Thyroid gland (tissue), 4 donors: ENCODE results near the gene TMEM18. TPM values are rescaled to one million over a fixed set of nuclear protein-coding genes. Genes with fewer than 3 reads are reported as not detected.

Source experiments
- DNase-seq, 2 donors: peaks; one replicate each; pipeline ENCODE4 v3.0.0-alpha.2; 2019
- H3K27ac ChIP-seq, 3 donors: fragments of 200-600 bp; sonication (generic); 1 replicate in 2 of 3; 2 replicates in 1 of 3; pipeline ENCODE4 v1.5.1; 2016 to 2019; ENCODE audit warnings: mild to moderate bottlenecking in 1 of 3, moderate library complexity in 1 of 3
- H3K27me3 ChIP-seq: fragments of 200-600 bp; sonication (generic); one replicate; pipeline ENCODE4 v1.5.1; 2019
- H3K36me3 ChIP-seq, 2 donors: fragments of 200-600 bp; sonication (generic); one replicate each; pipeline ENCODE4 v1.5.1; 2016 to 2019
- H3K4me1 ChIP-seq, 2 donors: fragments of 200-600 bp; sonication (generic); one replicate each; pipeline ENCODE4 v1.5.1; 2017 to 2019
- H3K4me3 ChIP-seq, 3 donors: fragments of 200-600 bp; sonication (generic); replicated peaks in 1 of 3; 1 replicate in 2 of 3; 2 replicates in 1 of 3; pipeline ENCODE4 v1.5.1; 2016; ENCODE audit warnings: mild to moderate bottlenecking in 1 of 3
- H3K9me3 ChIP-seq: fragments of 200-600 bp; sonication (generic); one replicate; pipeline ENCODE4 v1.5.1; 2017
- CTCF ChIP-seq, 6 experiments: fragments of 200-600 bp in 3 of 6; fragments of 450-650 bp in 3 of 6; sonication (generic) in 3 of 6; IDR thresholded peaks; one replicate each; pipeline ENCODE4 v1.5.1; 2016 to 2019; ENCODE audit warnings: antibody characterized with exemption in 6 of 6, mild to moderate bottlenecking in 2 of 6, inconsistent platforms in 1 of 6, moderate library complexity in 1 of 6
- POLR2A ChIP-seq, 2 donors: fragments of 450-650 bp; IDR thresholded peaks; one replicate each; pipeline ENCODE4 v1.6.1; 2017; ENCODE audit warnings: antibody characterized with exemption in 2 of 2, mild to moderate bottlenecking in 2 of 2, moderate library complexity in 1 of 2
- WGBS, 2 donors: methylation state at CpG; one replicate each; pipeline ENCODE4 v1.1.5; 2017; 5-methylcytosine and 5-hydroxymethylcytosine counted together
- intact Hi-C: fragments of 100-400 bp; cut with DNase I; formaldehyde crosslinking; loops from one replicate; pipeline ENCODE4 v1.15.1; 2023
- total RNA-seq, 4 donors: library from RNA; depleted of rRNA; stranded (reverse); fragments of >200 nt; gene quantifications; one replicate each; pipeline ENCODE4 v1.2.3, GENCODE V29; 2016

TMEM18 gene
- total RNA-seq, 4 donors from 2014 or later, result 22.2 to 32.0 (median 28.7) TPM

GRCh38 chr2:682226-682625, 5.0 kb upstream of the TMEM18 start:
- TF ChIP-seq POLR2A (IDR thresholded peaks at IDR 0.05), result no peak
- no peak for TF ChIP-seq CTCF (IDR thresholded peaks at IDR 0.05)
- Histone ChIP-seq H3K4me3 (no peak overlapping the region), H3K36me3 (no peaks in the 10 kb centered on the region), H3K27me3 (no peaks in the 10 kb centered on the region), H3K4me1 (peaks cover 0 to 7% of the 10 kb centered on the region in 2 donors), H3K27ac (no peak overlapping the region), H3K9me3 (no peaks in the 10 kb centered on the region)
- DNase-seq, result no peak
- intact Hi-C loops, result no loop called here

- Histone ChIP-seq H3K4me1 (peaks cover under 1 to 8% of the 10 kb centered on the region in 2 donors), H3K36me3 (no peaks in the 10 kb centered on the region), H3K27me3 (no peaks in the 10 kb centered on the region), H3K27ac (no peak overlapping the region), H3K9me3 (no peaks in the 10 kb centered on the region), H3K4me3 (no peak overlapping the region)
- intact Hi-C loops, result no loop called here
- 69 to 85% methylated on average over 11 of the region's 11 CpGs for WGBS, 2 donors
- TF ChIP-seq CTCF (IDR thresholded peaks at IDR 0.05) (no peak), POLR2A (IDR thresholded peaks at IDR 0.05) (no peak)
- no peak for DNase-seq
Observed at GRCh38 chr2:681312-681711, 4.1 kb upstream of the TMEM18 start.

- intact Hi-C loops, result no loop called here
- H3K4me1 ChIP-seq, result peaks cover 8 to 12% of the 10 kb centered on the region in 2 donors
- DNase-seq, result no peak
- TF ChIP-seq CTCF (IDR thresholded peaks at IDR 0.05) (no peak), POLR2A (IDR thresholded peaks at IDR 0.05) (no peak)
- H3K36me3 ChIP-seq, result no peaks in the 10 kb centered on the region
- H3K27ac ChIP-seq, result no peak overlapping the region
- H3K27me3 ChIP-seq, result no peaks in the 10 kb centered on the region
- no peaks in the 10 kb centered on the region for H3K9me3 ChIP-seq
- WGBS, 2 donors, result 87 to 93% methylated on average over 8 of the region's 8 CpGs
- H3K4me3 ChIP-seq, result no peak overlapping the region
Observed at GRCh38 chr2:680496-680895, 3.3 kb upstream of the TMEM18 start.

GRCh38 chr2:678964-679363, 1.8 kb upstream of the TMEM18 start:
- no peak for TF ChIP-seq CTCF (IDR thresholded peaks at IDR 0.05)
- no peak for TF ChIP-seq POLR2A (IDR thresholded peaks at IDR 0.05)
- Histone ChIP-seq H3K9me3 (no peaks in the 10 kb centered on the region), H3K36me3 (no peaks in the 10 kb centered on the region), H3K4me1 (peaks cover 9 to 12% of the 10 kb centered on the region in 2 donors), H3K27me3 (no peaks in the 10 kb centered on the region), H3K4me3 (no peak overlapping the region), H3K27ac (no peak overlapping the region)
- WGBS, 2 donors, result 93 to 94% methylated on average over 9 of the region's 9 CpGs
- no peak for DNase-seq
- intact Hi-C loops, result loop anchor here (5.0 kb wide), 1 partner anchor 63 kb away; no protein-coding TSS in a partner anchor

- Histone ChIP-seq H3K27me3 (no peaks in the 10 kb centered on the region), H3K36me3 (no peaks in the 10 kb centered on the region), H3K4me3 (peak overlapping the region; percentile 61 to 99 (median 77)), H3K9me3 (no peaks in the 10 kb centered on the region), H3K4me1 (peaks cover 9 to 12% of the 10 kb centered on the region in 2 donors), H3K27ac (peak overlapping the region; percentile 86 to 98 (median 95))
- DNase-seq, result no peak
- TF ChIP-seq CTCF (IDR thresholded peaks at IDR 0.05), result no peak
- TF ChIP-seq POLR2A (IDR thresholded peaks at IDR 0.05), result no peak
- intact Hi-C loops, result loop anchor here (5.0 kb wide), 1 partner anchor 64 kb away; no protein-coding TSS in a partner anchor
- 67% methylated on average over 9 of the region's 9 CpGs for WGBS, 2 donors
Observed at GRCh38 chr2:677959-678550, 849 bp upstream of the TMEM18 start.
